Measurements from ENCODE around the gene CAMSAP1.

The CAMSAP1 gene

GRCh38 chr9:135782946-135783345, 124.4 kb downstream of the CAMSAP1 start:
- no peak for TF ChIP-seq USF1 (IDR thresholded peaks at IDR 0.05)
- TF ChIP-seq EP300 (IDR thresholded peaks at IDR 0.05; ENCODE audit: borderline replicate concordance) = no peak
- TF ChIP-seq REST (IDR thresholded peaks at IDR 0.05; ENCODE audit: low read depth) = no peak
- TF ChIP-seq YY1 (IDR thresholded peaks at IDR 0.05; ENCODE audit: low read depth) = no peak
- no peak for TF ChIP-seq MAX (IDR thresholded peaks at IDR 0.05)

GRCh38 chr9:135780626-135781025, 126.7 kb downstream of the CAMSAP1 start:
- TF ChIP-seq ZBTB7A (IDR thresholded peaks at IDR 0.05; ENCODE audit: low read depth) = no peak
- no peak for TF ChIP-seq REST (IDR thresholded peaks at IDR 0.05; ENCODE audit: low read depth)
- TF ChIP-seq CEBPB (IDR thresholded peaks at IDR 0.05) = no peak
- no peak for TF ChIP-seq TAF1 (IDR thresholded peaks at IDR 0.05; ENCODE audit: low read depth)

- TF ChIP-seq REST (IDR thresholded peaks at IDR 0.05; ENCODE audit: low read depth) = peak; percentile 23; the same call in 1 of the 2 replicates
- TF ChIP-seq TCF12 (IDR thresholded peaks at IDR 0.05; ENCODE audit: low read depth) = no peak
Measured at GRCh38 chr9:135780086-135780485, 127.3 kb downstream of the CAMSAP1 start.

- no peak for TF ChIP-seq CEBPB (IDR thresholded peaks at IDR 0.05)
Measured at GRCh38 chr9:135779571-135779970, 127.8 kb downstream of the CAMSAP1 start.

- no peak for TF ChIP-seq EP300 (IDR thresholded peaks at IDR 0.05; ENCODE audit: borderline replicate concordance)
- no peak for TF ChIP-seq ZBTB7A (IDR thresholded peaks at IDR 0.05; ENCODE audit: low read depth)
- no peak for TF ChIP-seq USF1 (IDR thresholded peaks at IDR 0.05)
- TF ChIP-seq CREB1 (IDR thresholded peaks at IDR 0.05; ENCODE audit: low read depth) = no peak
- no peak for TF ChIP-seq RAD21 (IDR thresholded peaks at IDR 0.05; ENCODE audit: low read depth)
Measured at GRCh38 chr9:135778421-135778820, 128.9 kb downstream of the CAMSAP1 start.

- TF ChIP-seq EGR1 (IDR thresholded peaks at IDR 0.05) (no peak), TAF1 (IDR thresholded peaks at IDR 0.05; ENCODE audit: low read depth) (no peak), YY1 (IDR thresholded peaks at IDR 0.05; ENCODE audit: low read depth) (no peak), FOXM1 (IDR thresholded peaks at IDR 0.05; ENCODE audit: borderline replicate concordance, low read depth) (no peak), TEAD4 (IDR thresholded peaks at IDR 0.05) (no peak), EP300 (IDR thresholded peaks at IDR 0.05; ENCODE audit: borderline replicate concordance) (no peak), MAX (IDR thresholded peaks at IDR 0.05) (no peak), CEBPB (IDR thresholded peaks at IDR 0.05) (no peak), RAD21 (IDR thresholded peaks at IDR 0.05; ENCODE audit: low read depth) (no peak), REST (IDR thresholded peaks at IDR 0.05; ENCODE audit: low read depth) (no peak), TCF12 (IDR thresholded peaks at IDR 0.05; ENCODE audit: low read depth) (no peak), USF1 (IDR thresholded peaks at IDR 0.05) (no peak), ZBTB7A (IDR thresholded peaks at IDR 0.05; ENCODE audit: low read depth) (no peak), CREB1 (IDR thresholded peaks at IDR 0.05; ENCODE audit: low read depth) (no peak)
Measured at GRCh38 chr9:135777623-135778177, 129.6 kb downstream of the CAMSAP1 start.
